GM23338 (cell line): Measurements from ENCODE around the gene CSDE1. TPM values are rescaled to one million over a fixed set of nuclear protein-coding genes. Genes with fewer than 3 reads are reported as not detected.

ENCODE experiments used
- ATAC-seq: fragments of 200-7000 bp; cut with Tn5 transposase; 3 replicates; pipeline ENCODE4 v1.9.1; 2020
- DNase-seq: peaks from one replicate; pipeline ENCODE4 v3.0.0-alpha.2; 2015; ENCODE audit warnings: low spot score
- H2AFZ ChIP-seq: fragments of 200-600 bp; sonication (generic); 2 replicates; pipeline ENCODE4 v1.8.0; 2016; ENCODE audit warnings: antibody characterized with exemption, mild to moderate bottlenecking, moderate library complexity
- H3F3A ChIP-seq: fragments of 200-600 bp; sonication (generic); replicated peaks from 2 replicates; pipeline ENCODE4 v1.8.0; 2017; ENCODE audit warnings: antibody characterized with exemption, mixed run types, low read depth
- H3K27ac ChIP-seq: fragments of 200-600 bp; sonication (generic); 2 replicates; pipeline ENCODE4 v1.6.1; 2016; ENCODE audit warnings: low read depth
- H3K27me3 ChIP-seq: fragments of 200-600 bp; sonication (generic); 2 replicates; pipeline ENCODE4 v1.8.0; 2016; ENCODE audit warnings: mild to moderate bottlenecking, mixed run types, moderate library complexity; ENCODE audit not compliant: insufficient read depth
- H3K36me3 ChIP-seq: fragments of 200-600 bp; sonication (generic); 2 replicates; pipeline ENCODE4 v1.8.0; 2016; ENCODE audit warnings: mild to moderate bottlenecking; ENCODE audit not compliant: insufficient read depth
- H3K4me1 ChIP-seq: fragments of 200-600 bp; sonication (generic); 2 replicates; pipeline ENCODE4 v1.8.0; 2016; ENCODE audit warnings: mild to moderate bottlenecking, moderate library complexity; ENCODE audit not compliant: insufficient read depth
- H3K4me2 ChIP-seq: fragments of 200-600 bp; sonication (generic); 2 replicates; pipeline ENCODE4 v1.7.1; 2017; ENCODE audit warnings: mixed run types
- H3K4me3 ChIP-seq: fragments of 200-600 bp; sonication (generic); 2 replicates; pipeline ENCODE4 v1.6.1; 2016; ENCODE audit warnings: mixed run types
- H3K79me2 ChIP-seq: fragments of 200-600 bp; sonication (generic); replicated peaks from 2 replicates; pipeline ENCODE4 v1.8.0; 2017; ENCODE audit warnings: mild to moderate bottlenecking; ENCODE audit not compliant: insufficient read depth
- H3K9me2 ChIP-seq: fragments of 200-600 bp; sonication (generic); 2 replicates; pipeline ENCODE4 v1.8.0; 2017; ENCODE audit not compliant: insufficient read depth
- H4K20me1 ChIP-seq: fragments of 200-600 bp; sonication (generic); replicated peaks from 2 replicates; pipeline ENCODE4 v1.8.0; 2017; ENCODE audit warnings: mild to moderate bottlenecking; ENCODE audit not compliant: insufficient read depth
- H3K27ac Mint-ChIP-seq: 2 replicates; pipeline ENCODE4 v1.8.0; 2020; ENCODE audit warnings: inconsistent platforms, mild to moderate bottlenecking, moderate library complexity, mixed read lengths
- H3K27me3 Mint-ChIP-seq: 3 replicates; pipeline ENCODE4 v1.8.0; 2022; ENCODE audit warnings: low read depth, mild to moderate bottlenecking, moderate library complexity, mixed read lengths, inconsistent platforms; ENCODE audit not compliant: insufficient read depth, poor library complexity
- H3K36me3 Mint-ChIP-seq: 3 replicates; pipeline ENCODE4 v1.8.0; 2021; ENCODE audit warnings: low read depth, mild to moderate bottlenecking, inconsistent platforms, moderate library complexity, mixed read lengths
- H3K4me1 Mint-ChIP-seq: 3 replicates; pipeline ENCODE4 v1.8.0; 2020; ENCODE audit warnings: mild to moderate bottlenecking, inconsistent platforms, mixed read lengths
- H3K4me3 Mint-ChIP-seq: 3 replicates; pipeline ENCODE4 v1.8.0; 2021; ENCODE audit warnings: moderate library complexity, mild to moderate bottlenecking, inconsistent platforms, mixed read lengths
- H3K9me3 Mint-ChIP-seq: 3 replicates; pipeline ENCODE4 v1.8.0; 2020; ENCODE audit warnings: moderate library complexity, mild to moderate bottlenecking, inconsistent platforms, mixed read lengths
- CREB1 ChIP-seq: fragments of 250-450 bp; sonication (Bioruptor Pico); IDR thresholded peaks from 2 replicates; pipeline ENCODE4 v1.5.0; 2020; ENCODE audit warnings: low read depth, mild to moderate bottlenecking, moderate library complexity
- CTCF ChIP-seq, 2 experiments: fragments of 200-600 bp in 1 of 2; sonication (generic) in 1 of 2; conservative IDR thresholded peaks; 2 replicates each; pipeline versions ENCODE4 v1.5.1 to v1.6.1; 2016 to 2017; ENCODE audit warnings: antibody characterized with exemption in 2 of 2, low read depth in 2 of 2, mild to moderate bottlenecking in 2 of 2, moderate library complexity in 1 of 2
- EZH2 ChIP-seq: fragments of 200-600 bp; sonication (generic); IDR thresholded peaks from one replicate; pipeline ENCODE4 v1.8.0; 2017; ENCODE audit warnings: antibody characterized with exemption, mild to moderate bottlenecking, low read depth; ENCODE audit not compliant: unreplicated experiment
- EZH2phosphoT487 ChIP-seq: fragments of 200-600 bp; sonication (generic); IDR thresholded peaks from one replicate; pipeline ENCODE4 v1.8.1; 2018; ENCODE audit warnings: antibody characterized with exemption; ENCODE audit not compliant: unreplicated experiment
- JUNB ChIP-seq: IDR thresholded peaks from one replicate; pipeline ENCODE4 v1.6.1; 2016; ENCODE audit warnings: antibody characterized with exemption; ENCODE audit not compliant: unreplicated experiment
- POLR2AphosphoS5 ChIP-seq: IDR thresholded peaks from 2 replicates; pipeline ENCODE4 v1.6.1; 2016; ENCODE audit warnings: antibody characterized with exemption, low read depth
- REST ChIP-seq: IDR thresholded peaks from one replicate; pipeline ENCODE4 v1.6.1; 2018; ENCODE audit warnings: antibody characterized with exemption; ENCODE audit not compliant: unreplicated experiment
- STAT1 ChIP-seq: IDR thresholded peaks from one replicate; pipeline ENCODE4 v1.6.1; 2016; ENCODE audit warnings: antibody characterized with exemption; ENCODE audit not compliant: unreplicated experiment
- ZNF114 ChIP-seq: fragments of 250-450 bp; sonication (Bioruptor Pico); IDR thresholded peaks from 2 replicates; pipeline ENCODE4 v1.5.0; 2020; ENCODE audit warnings: mild to moderate bottlenecking, moderate library complexity
- ZNF331 ChIP-seq: fragments of 250-450 bp; sonication (Bioruptor Pico); IDR thresholded peaks from 2 replicates; pipeline ENCODE4 v1.5.0; 2020; ENCODE audit warnings: low read depth, mild to moderate bottlenecking, moderate library complexity
- polyA plus RNA-seq: library from polyadenylated mRNA; unstranded; fragments of >200 nt; fragmentation: Nextera tagmentation; extraction: Ambion mirVana; gene quantifications from 2 replicates; pipeline ENCODE4 v1.2.1, GENCODE V29; 2016
- total RNA-seq: library from RNA; depleted of rRNA; stranded (reverse); fragments of >200 nt; shearing (Covaris generic); gene quantifications from 2 replicates; pipeline ENCODE4 v1.2.3, GENCODE V29; 2014

CSDE1 gene
- total and polyA plus RNA-seq, 2 experiments from 2014 or later = 214 to 1,054 TPM

- TF ChIP-seq REST (no peak), POLR2AphosphoS5 (no peak), ZNF331 (CRISPR knock-in tag) (no peak), EZH2phosphoT487 (no peak)
Observed at GRCh38 chr1:114691061-114691460, 66.7 kb downstream of the CSDE1 start (continued).

- no peaks in the 10 kb centered on the region for H3F3A ChIP-seq
- Mint-ChIP-seq H3K9me3 (no peaks in the 10 kb centered on the region), H3K27ac (no peak overlapping the region), H3K4me3 (no peak overlapping the region), H3K27me3 (peaks cover 3% of the 10 kb centered on the region), H3K4me1 (no peaks in the 10 kb centered on the region), H3K36me3 (no peaks in the 10 kb centered on the region)
- no peak for ATAC-seq
- H3K79me2 ChIP-seq = no peaks in the 10 kb centered on the region
- H3K27me3 ChIP-seq = no peaks in the 10 kb centered on the region
- no peak overlapping the region for H2AFZ ChIP-seq
- H3K4me3 ChIP-seq = no peak overlapping the region
- H3K36me3 ChIP-seq = no peaks in the 10 kb centered on the region
- H3K9me2 ChIP-seq = no peaks in the 10 kb centered on the region
- no peak overlapping the region for H3K27ac ChIP-seq
- H3K4me1 ChIP-seq = no peaks in the 10 kb centered on the region
- DNase-seq = no peak
- H3K4me2 ChIP-seq = no peak overlapping the region
- no peak for TF ChIP-seq JUNB
- 0 out of 2 replicates have a peak, but pooled peaks cover 3% of the 10 kb centered on the region for H4K20me1 ChIP-seq
Observed at GRCh38 chr1:114690148-114690547, 67.6 kb downstream of the CSDE1 start.

- Mint-ChIP-seq H3K4me3 (no peak overlapping the region), H3K27me3 (peaks cover 3% of the 10 kb centered on the region), H3K4me1 (no peaks in the 10 kb centered on the region), H3K27ac (no peak overlapping the region), H3K9me3 (no peaks in the 10 kb centered on the region), H3K36me3 (no peaks in the 10 kb centered on the region)
- Histone ChIP-seq H4K20me1 (0 out of 2 replicates have a peak, but pooled peaks cover 3% of the 10 kb centered on the region), H3K4me1 (no peaks in the 10 kb centered on the region), H3K36me3 (no peaks in the 10 kb centered on the region), H3K4me3 (no peak overlapping the region), H3K27ac (no peak overlapping the region), H3K27me3 (no peaks in the 10 kb centered on the region), H3K79me2 (no peaks in the 10 kb centered on the region), H3K9me2 (no peaks in the 10 kb centered on the region), H3F3A (no peaks in the 10 kb centered on the region), H3K4me2 (no peak overlapping the region), H2AFZ (no peak overlapping the region)
- TF ChIP-seq CREB1 = no peak
- no peak for DNase-seq
- no peak for ATAC-seq
Observed at GRCh38 chr1:114688526-114688925, 69.3 kb downstream of the CSDE1 start.

- no peaks in the 10 kb centered on the region for H3K36me3 ChIP-seq
- no peak overlapping the region for H3K4me2 ChIP-seq
- H3K36me3 Mint-ChIP-seq = no peaks in the 10 kb centered on the region
- no peak for DNase-seq
- no peak overlapping the region for H3K4me3 ChIP-seq
- H3K9me2 ChIP-seq = no peaks in the 10 kb centered on the region
- H3K4me3 Mint-ChIP-seq = no peak overlapping the region
- H3K27ac ChIP-seq = no peak overlapping the region
- no peak overlapping the region for H3K27ac Mint-ChIP-seq
- no peaks in the 10 kb centered on the region for H3K79me2 ChIP-seq
- H3K27me3 ChIP-seq = no peaks in the 10 kb centered on the region
- no peaks in the 10 kb centered on the region for H3K4me1 ChIP-seq
- no peaks in the 10 kb centered on the region for H3K4me1 Mint-ChIP-seq
- no peak overlapping the region for H2AFZ ChIP-seq
- no peak for ATAC-seq
- H4K20me1 ChIP-seq = 0 out of 2 replicates have a peak, but pooled peaks cover 3% of the 10 kb centered on the region
- peaks cover 3% of the 10 kb centered on the region for H3K27me3 Mint-ChIP-seq
- no peaks in the 10 kb centered on the region for H3K9me3 Mint-ChIP-seq
- no peaks in the 10 kb centered on the region for H3F3A ChIP-seq
- TF ChIP-seq ZNF114 (CRISPR knock-in tag) = no peak
- TF ChIP-seq REST = no peak
- TF ChIP-seq CTCF (conservative IDR thresholded peaks at IDR 0.05; ENCODE audit: low read depth in 2 of 2) = no peak
- no peak for TF ChIP-seq EZH2phosphoT487
- TF ChIP-seq STAT1 = no peak
- TF ChIP-seq JUNB = no peak
- no peak for TF ChIP-seq EZH2
Observed at GRCh38 chr1:114685851-114686250, 71.9 kb downstream of the CSDE1 start.
